HG02623 (cell line): ENCODE results near the gene HMGA1.
"Not testable (repeated sequence)": the region's sequence is repeated elsewhere in the genome, so short reads cannot be mapped to it uniquely, and the experiment has no call there.

ENCODE experiments used
- ATAC-seq: cut with Tn5 transposase; IDR thresholded peaks from one replicate; pipeline ENCODE4 v1.9.1; 2021; ENCODE audit warnings: moderate library complexity; ENCODE audit not compliant: unreplicated experiment

Gene HMGA1

DNA sequence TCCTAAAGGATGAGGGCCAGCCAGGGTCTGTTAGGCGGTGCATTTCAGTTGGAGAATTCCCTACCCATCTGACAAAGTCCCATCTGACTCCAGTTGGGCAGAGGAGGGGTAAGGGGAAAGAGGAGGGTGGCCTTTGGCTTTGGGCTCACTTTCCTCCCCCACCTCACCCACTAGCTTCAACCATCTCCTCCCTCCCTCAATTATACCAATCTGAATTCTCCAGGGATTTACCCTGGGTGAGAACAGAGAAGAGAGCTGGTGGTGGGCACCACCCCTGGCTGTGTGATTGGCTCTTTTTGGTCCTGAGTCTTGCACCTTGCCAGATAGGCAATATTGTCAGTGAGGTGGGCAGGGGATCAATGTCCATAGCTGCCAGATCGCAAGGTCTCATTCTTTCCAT lies 3.2 kb downstream of the HMGA1 start:
- no peak for ATAC-seq

DNA sequence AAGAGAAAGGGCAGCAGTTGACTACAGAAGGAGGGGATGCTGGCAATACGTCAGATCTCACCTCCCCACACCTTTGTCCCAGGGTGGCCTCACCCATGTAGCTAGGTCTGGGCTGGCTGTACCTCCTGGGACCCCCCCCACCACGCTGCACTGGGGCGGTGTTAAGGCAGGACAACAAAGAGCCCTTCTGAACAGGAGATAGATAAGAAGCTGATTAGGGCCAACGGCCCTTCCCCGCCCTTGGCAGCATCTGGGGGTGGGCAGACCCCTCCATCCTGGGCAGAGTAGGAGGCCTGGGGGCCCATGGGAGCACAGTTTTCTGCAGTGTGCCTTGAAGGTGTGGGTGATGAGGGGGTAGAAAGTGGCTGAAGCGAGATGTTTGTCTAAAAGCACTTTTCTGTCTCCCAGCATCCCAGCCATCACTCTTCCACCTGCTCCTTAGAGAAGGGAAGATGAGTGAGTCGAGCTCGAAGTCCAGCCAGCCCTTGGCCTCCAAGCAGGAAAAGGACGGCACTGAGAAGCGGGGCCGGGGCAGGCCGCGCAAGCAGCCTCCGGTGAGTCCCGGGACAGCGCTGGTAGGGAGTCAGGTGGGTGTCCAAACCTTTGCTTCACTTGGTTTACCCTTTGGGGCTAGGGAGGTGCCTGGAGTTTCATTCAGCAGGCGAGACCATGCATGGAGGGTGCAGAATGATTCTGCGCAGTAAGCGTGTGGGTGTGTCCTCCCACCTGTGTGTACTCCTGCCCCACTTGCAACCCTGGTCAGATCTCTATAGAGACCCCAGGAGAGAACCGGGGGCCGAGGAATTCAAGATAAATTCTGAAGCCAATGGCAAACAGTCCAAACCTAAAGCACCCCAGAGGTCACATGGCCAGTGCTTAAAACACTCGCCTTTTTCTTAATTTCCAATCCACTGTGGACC lies 3.9 kb downstream of the HMGA1 start:
- no peak for ATAC-seq

DNA sequence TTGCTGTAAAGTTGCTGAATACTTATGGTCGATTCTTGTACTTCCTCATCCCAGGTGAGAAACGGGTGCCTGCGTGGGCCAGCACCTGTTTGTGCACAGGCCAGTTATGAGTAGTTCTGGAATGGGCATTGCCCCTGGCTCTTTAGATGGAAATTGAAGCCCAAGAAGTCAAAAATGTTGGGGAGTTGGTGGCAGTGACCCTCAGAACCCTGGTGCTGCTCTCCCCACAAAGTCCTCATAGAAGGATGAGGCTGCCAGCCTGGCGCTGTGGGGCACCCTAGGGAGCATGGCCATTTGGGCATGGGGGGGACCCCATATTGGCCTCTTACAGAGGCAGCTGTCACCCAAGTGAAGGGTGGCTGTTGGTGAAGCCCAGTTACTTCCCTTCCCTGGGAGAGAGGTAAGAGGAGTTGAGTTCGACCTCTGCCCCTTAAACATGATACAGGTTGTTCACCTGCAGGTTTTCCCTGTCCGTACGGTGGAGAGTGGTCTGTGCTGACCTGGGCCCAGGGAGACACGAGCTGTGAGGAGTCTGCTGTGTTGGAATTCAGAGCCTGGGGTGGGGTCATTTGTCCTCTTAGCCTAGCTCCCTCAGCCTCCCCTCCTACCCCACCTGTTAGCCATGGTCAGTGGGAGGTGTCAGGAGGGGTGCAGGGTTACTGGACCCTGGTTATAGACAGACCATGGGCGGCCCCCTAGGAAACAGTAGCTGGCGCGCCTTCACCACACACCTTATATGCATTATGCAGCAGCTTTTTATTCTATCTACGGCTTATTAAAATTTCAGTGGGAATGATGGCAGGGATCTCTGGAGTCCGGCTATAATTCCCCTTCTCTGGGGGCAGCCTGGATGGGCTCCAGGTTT lies 4.9 kb downstream of the HMGA1 start:
- ATAC-seq = no peak

DNA sequence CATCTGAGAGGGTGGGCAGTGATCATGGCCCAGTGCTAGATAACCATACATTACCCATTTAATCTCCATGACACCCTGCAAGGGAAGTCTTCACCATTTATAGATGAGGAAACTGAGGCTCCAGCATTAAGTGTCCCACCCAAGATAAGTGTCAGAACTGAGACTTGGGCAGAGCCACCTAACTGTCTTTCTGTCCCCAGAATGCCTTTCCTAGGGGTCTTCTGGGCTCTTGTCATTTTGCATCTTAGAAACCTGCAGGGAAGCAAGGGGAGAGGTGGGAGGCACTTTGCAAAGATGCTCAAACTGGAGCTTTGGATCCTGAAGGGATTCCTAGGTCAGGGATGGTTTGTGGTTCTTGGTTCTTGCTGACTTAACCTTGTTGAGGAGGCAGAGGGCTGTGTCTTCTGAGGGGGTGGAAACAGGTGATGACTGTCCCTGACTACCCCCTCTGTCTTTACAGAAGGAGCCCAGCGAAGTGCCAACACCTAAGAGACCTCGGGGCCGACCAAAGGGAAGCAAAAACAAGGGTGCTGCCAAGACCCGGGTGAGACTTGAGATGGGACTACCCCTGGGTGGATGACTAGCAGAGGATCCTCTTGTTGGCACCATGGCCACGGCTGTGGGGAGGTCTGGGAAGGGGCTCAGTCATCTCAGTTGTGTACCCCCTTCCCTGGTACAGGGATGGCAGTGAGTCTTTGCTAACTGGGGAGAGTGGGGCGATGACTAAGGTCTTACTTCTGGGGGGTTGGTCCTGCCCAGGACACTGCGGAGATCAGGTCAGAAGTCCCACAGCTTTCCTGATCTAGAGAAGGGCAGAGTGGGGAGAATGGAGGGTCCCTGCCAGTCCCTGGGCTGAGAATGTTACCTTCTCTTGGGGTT lies 5.8 kb downstream of the HMGA1 start:
- no peak for ATAC-seq

DNA sequence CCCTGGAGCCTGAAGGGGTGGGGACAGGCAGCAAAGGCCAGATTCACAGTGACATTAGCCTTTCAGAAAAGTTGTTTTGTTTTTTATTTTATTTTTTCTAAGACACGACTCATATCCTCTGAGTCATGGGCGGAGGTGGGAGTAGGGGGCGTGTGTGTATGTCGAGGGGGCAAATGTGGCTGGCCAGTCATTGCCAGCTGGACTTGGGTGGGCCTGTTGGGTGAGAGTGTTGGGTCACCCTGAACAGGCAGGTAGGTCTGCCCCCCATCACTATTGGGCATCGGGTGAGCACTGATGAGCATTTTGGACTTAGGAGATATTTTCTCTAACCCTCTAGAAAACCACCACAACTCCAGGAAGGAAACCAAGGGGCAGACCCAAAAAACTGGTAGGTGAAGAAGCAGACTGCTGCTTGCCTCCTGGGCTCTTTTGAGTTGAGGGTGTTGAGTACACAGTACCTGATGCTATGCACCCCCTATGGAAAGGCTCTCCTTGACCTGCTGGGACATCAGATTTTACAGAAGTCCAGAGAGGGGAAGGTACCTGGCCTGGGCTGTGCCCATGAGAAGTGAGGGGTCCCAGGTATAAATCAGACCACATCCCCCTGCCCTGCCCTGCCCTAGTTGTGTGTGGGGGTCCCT lies 6.6 kb downstream of the HMGA1 start:
- no peak for ATAC-seq

DNA sequence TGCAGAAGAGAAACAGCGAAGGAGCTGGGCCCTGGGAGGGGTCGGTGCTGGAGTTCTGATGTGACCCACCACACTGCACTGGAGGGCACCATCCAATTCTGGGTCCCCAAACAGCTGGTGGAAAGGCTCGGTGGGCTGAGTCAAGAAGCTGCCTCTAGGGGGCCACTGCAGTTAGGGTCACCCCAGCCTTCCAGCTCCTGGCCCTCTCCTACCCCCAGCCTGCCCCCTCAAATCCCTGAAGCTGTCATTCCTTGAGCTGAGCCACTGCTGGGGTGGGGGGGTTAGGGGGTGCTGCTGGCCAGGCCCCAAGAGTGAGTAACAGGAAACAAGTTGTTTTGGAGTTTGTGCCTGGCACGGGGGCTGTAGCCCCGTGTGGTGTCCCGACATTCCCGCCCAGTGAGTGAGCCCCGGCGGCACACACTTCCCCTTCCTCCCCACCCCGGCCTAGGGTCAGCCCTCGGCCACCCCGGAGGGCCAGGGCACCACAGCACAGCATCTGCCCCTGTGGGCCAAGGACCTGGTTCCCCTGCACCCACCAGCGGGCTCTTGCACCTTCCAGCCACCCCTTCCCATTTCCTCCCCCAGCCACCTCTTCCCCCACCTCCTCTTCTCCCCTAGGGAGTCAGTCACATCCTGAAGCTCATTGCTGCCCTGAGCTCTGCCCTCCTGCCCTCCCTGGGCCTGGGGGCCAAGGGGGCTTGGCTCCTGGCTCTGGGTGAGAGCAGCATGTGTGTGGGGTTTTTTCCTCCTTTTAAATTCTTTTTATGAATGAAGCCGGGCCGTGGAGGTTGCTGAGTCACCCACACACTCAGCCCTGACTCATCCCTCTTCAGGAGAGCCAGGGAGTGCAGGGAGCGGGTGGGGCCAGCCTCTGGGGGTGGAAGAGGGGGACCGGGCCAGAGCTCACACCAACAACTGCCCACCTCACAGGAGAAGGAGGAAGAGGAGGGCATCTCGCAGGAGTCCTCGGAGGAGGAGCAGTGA lies 7.5 kb downstream of the HMGA1 start:
- ATAC-seq = no peak

DNA sequence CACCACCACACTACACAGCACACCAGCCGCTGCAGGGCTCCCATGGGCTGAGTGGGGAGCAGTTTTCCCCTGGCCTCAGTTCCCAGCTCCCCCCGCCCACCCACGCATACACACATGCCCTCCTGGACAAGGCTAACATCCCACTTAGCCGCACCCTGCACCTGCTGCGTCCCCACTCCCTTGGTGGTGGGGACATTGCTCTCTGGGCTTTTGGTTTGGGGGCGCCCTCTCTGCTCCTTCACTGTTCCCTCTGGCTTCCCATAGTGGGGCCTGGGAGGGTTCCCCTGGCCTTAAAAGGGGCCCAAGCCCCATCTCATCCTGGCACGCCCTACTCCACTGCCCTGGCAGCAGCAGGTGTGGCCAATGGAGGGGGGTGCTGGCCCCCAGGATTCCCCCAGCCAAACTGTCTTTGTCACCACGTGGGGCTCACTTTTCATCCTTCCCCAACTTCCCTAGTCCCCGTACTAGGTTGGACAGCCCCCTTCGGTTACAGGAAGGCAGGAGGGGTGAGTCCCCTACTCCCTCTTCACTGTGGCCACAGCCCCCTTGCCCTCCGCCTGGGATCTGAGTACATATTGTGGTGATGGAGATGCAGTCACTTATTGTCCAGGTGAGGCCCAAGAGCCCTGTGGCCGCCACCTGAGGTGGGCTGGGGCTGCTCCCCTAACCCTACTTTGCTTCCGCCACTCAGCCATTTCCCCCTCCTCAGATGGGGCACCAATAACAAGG lies 8.5 kb downstream of the HMGA1 start:
- not testable (repeated sequence) for ATAC-seq

DNA sequence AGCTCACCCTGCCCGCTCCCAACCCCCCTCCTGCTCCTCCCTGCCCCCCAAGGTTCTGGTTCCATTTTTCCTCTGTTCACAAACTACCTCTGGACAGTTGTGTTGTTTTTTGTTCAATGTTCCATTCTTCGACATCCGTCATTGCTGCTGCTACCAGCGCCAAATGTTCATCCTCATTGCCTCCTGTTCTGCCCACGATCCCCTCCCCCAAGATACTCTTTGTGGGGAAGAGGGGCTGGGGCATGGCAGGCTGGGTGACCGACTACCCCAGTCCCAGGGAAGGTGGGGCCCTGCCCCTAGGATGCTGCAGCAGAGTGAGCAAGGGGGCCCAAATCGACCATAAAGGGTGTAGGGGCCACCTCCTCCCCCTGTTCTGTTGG lies 9.1 kb downstream of the HMGA1 start:
- not testable (repeated sequence) for ATAC-seq

DNA sequence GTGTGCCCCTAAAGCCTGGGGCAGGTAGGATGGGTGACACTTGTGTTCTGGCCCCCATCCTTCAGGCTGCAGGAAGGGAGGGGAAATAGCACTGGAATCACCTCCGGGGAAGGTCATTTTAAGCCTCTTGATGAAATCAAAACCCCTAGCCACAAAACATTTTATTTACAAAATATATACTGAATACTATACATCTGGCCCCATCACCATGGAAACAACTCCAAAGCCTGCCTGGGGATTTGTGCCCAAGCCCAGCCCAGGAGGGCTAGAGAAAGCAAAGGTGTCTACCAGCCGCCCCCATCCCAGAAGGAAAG lies 9.5 kb downstream of the HMGA1 start:
- ATAC-seq = no peak

DNA sequence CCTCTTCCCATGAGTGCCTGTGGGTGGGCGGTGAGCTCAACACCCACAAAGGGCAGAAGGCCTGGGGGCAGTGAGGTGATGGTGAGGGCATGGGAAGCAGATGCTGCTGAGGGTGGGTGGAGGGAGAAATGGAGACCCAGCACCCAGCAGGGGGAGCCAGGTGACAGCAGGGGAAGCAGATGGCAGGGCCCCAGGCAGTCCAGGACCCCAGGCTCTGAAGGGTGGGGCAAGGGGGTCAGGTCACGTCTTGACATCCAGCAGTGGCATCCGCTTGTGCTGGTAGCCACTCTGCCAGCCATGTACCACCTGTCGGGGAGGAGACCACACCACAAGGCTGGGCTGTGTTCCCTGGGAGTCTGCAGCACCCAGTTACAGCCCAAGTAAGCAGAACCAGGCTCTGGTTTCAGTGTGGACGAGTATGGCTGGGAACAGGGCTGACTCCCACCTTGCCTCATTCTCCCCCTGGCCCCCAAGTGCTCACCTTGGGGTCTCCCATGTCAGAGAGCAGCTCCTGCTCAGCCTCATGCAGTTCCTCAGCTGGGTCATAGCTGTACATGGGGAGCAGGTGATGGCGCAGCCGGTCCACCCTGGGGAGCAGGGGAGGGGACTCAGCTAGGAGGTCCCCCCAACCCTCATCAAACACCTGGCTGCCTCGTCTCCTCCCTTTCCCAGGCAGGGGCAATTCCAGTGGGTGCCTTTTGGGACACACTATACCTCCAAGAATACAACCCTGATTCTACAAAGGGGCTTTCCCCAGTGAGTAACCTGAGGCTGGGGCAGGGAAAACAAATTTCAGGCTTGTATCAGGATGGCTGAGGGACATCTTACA lies 10.1 kb downstream of the HMGA1 start:
- no peak for ATAC-seq

DNA sequence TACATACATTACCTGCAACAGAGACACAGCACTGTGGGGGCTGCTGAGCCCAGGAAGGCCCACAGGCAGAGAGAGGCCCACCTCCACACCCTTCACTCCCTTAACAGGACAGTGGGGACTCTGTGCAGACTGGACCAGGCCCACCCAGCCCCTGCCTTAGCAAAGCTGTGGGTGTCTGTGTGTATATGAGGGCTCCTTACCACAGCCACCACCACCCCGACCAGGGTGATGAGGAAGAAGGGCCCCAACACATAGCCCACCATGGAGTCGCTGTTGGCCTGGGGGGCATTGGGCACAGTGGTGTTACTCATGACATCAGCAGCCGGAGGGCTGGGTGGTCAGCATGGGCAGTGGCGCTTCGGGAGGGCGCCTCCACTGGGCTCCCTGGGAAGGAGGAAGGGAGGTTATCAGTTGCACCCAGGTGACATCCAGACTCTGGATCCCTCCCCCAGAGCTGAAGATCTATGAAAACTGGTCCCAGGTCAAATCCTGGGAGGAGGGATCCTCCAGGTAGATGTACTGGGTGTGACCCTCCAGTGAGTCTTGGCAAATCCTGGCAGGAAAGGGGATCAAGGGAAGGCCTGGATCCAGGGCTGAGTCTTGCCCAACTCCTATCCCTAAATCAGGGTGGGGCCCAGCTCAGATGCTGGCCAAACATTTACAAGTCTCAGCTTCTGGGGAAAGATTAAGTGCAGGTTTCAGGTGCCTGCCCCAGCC lies 11.0 kb downstream of the HMGA1 start:
- ATAC-seq = no peak

DNA sequence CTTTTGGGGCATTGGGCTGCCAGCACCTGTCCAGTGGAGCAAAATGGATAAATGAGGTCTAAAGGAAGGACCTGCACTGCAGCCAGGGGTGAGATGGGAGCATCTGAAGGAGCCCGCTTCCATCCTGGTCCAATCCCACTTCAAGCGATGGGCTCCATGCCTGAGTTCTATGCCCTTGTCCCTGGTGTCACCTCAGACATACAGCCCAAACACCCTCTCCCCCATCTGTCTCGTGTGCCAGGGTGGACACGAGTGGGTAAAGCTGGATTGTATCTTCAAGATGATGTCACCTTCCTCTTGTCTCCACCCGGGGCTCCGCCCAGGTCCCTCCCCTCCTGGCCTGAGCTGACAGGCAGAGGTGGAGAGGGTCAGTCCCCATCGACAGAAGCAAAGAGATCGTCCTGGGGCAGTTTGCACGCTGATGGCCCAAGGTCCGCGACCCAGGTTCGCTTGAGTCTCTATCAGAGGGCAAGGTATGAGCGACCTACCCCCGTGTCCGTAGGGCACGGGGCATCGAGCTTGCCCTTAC lies 11.6 kb downstream of the HMGA1 start:
- peak; percentile 20 for ATAC-seq

DNA sequence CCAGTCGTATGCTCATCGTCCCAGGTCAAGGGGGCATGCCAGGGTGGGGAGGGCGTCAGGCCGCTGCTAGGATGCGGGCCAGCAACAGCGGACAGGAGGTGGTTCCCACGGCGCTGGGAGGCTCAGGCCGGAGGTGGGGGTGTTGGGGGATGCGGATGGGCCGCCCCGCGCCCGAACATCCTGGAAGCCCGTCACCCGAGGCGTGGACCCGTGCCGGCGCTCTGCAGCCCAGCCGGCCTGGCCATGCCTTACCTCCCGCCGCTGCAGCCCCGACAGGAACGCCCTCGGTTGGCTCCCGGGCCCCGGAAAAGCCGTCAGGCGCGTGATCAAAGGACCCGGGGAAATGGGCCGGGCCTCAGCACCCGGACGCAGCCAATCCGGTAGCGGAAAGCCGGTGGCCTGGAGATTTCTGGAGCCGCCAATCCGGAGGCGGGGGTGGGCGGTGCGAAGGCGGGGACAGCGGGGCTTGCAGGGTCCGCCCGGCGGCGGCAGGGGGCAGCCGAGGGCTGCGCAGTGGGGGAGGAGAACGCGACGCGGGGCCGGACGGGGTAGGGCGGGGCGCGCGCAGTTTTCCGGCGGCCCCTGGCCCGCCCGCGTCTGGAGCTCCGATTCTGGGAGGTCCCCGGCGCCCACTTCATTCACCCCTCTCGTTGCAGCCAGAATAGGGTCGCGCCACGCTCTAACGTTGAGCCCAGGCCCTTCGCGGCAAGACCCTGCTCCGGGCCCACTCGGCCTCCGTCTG lies 12.2 kb downstream of the HMGA1 start, which contains the start of gene SMIM29:
Gene SMIM29, minus strand, starts transcription at position 280 of the 742 bp plus-strand sequence. CDS start 1,215 bp downstream, outside the sequence.
- peak; percentile 72 for ATAC-seq

DNA sequence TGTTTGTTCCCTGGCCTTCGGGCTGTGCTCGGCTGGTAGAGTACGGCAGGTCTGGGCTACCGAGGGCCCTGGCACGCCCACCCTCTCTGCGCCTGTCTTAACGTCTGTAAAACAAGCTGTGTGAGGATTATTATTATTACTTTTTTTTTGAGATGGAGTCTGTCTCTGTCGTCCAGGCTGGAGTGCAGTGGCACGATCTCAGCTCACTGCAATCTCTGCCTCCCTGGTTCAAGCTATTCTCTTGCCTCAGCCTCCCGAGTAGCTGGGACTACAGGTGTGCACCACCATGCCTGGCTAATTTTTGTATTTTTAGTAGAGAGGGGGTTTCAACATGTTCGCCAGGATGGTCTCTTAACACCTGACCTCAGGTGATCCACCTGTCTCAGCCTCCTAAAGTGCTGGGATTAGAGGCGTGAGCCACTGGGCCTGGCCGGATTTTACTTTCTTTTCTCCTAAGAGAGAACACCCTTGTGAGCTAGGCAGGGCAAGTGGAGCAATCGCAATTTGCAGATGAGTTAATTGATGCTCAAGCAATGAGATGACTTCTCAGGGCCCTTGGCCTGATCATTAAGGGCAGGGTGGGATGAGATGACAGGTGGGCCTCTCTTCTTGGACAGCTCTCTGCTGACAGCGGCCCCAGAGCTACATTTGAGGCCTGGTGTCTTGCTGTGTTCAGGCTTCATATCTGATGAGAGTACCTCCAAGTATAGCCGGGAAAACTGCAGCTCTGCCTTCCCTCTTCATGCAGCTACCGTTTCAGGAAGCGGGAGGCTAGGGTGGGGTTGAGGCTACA lies 13.0 kb downstream of the HMGA1 start:
- ATAC-seq = peak; percentile 19

DNA sequence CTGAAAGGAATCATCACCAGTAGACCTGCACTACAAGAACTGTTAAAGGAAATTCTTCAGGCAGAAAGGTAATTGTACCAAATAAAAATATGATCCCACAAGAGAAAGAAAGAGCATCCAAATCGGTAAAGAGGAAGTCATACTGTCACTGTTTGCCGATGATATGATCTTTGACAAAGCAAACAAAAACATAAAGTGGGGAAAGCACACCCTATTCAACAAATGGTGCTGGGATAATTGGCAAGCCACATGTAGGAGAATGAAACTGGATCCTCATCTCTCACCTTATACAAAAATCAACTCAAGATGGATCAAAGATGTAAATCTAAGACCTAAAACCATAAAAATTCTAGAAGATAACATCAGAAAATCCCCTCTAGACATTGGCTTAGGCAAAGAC lies 15.7 kb downstream of the HMGA1 start:
- ATAC-seq = not testable (repeated sequence)
